Activated CD4-positive, alpha-beta T cell treated with anti-CD3 and anti-CD28 coated beads for 48 hours (primary cell): ENCODE data around the gene FRYL.
"Not testable (repeated sequence)": the region's sequence is repeated elsewhere in the genome, so short reads cannot be mapped to it uniquely, and the experiment has no call there.

Experiments used
- DNase-seq: peaks from one replicate; pipeline ENCODE4 v3.0.0-alpha.2; 2020

Gene FRYL

GRCh38 chr4:48785302-48785701 is 5.2 kb upstream of the FRYL start:
- DNase-seq: no peak

GRCh38 chr4:48781968-48782367 is 1.9 kb upstream of the FRYL start:
- DNase-seq: no peak

- DNase-seq: peak; percentile 57
These were observed 761 bp upstream of the FRYL start for GRCh38 chr4:48780865-48781214.

- peak; percentile 70 for DNase-seq
These were observed 733 bp downstream of the FRYL start for GRCh38 chr4:48779095-48779997.

GRCh38 chr4:48778431-48779094 is 1.5 kb downstream of the FRYL start:
- no peak for DNase-seq

DNA sequence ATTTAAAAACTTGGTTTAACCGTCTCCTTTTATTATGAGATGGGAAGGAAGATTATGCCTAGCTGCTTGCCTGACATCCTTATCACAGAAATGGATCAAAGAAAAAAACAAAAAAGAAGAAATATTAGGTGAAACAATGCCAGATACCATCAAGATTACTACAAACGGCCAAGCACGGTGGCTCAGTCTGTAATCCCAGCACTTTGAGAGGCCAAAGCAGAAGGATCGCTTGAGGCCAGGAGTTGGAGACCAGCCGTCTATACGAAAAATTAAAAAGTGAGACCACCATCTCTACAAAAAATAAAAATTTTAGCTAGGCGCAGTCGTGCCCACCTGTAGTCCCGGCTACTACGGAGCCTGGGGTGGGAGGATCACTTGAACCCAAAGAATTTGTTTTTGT is 2.3 kb downstream of the FRYL start:
- DNase-seq: no peak

DNA sequence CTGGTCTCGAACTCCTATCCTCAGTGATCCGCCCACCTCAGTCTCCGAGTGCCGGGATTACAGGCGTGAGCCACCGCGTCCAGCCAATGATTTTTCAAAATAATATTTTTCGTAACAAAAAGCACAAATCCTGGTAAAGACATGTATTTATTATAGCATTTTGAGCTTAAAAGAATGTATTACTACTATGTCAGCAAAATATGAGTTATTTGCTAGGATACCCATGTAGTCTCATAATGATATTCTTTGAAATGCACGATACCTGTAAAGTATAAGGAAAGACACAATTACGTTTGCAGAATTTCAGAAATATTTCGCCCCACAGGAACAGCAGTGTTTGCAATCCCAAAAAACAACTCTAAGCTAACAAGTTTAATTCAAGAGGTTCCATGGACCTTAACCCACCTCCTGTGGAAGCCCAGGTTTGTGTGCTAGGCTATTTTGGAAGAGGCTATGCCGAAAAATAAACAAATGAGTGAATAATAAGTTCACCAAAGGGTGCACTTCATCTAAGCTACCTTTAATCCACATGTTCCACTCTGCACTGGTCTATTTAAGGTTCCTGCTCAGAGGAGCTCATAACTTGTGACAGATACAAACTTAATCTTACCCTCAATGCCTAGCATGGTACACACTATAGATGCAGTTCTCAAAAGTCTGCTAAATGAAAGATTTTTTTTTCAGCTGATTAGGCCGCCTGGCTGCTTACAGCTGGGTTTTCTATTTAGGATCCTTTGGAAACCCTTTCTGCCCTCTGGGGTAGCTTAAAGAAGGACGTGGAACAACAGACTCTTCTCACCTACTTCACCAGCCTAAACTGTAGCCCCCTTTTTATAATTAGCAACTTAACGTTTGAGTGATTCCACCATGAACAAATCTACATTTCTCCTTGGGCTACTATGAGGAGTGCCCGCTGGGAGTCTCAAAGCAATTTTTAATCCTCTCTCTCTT is 5.0 kb downstream of the FRYL start:
- DNase-seq: no peak

DNA sequence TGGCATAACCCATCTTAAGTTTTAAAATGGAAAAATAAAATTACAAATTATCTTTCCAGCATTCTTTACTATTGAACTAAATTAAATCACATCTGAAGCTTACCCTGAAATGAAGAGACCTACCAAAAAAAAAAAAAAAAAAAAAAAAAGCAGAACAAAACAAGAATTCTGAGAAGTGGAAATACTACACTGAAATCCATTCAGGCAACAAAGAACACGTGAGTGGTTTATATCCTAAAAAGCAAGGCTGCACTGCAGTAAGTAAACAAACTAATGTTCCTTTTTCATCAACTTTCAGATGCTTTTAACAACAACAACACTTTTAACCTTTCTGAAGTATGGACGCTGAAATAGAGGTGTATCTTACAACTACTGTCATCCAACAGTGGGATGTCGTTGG is 7.5 kb downstream of the FRYL start:
- DNase-seq: no peak

- peak; percentile 17 for DNase-seq
These were observed 12.8 kb downstream of the FRYL start for GRCh38 chr4:48767055-48767929.

DNA sequence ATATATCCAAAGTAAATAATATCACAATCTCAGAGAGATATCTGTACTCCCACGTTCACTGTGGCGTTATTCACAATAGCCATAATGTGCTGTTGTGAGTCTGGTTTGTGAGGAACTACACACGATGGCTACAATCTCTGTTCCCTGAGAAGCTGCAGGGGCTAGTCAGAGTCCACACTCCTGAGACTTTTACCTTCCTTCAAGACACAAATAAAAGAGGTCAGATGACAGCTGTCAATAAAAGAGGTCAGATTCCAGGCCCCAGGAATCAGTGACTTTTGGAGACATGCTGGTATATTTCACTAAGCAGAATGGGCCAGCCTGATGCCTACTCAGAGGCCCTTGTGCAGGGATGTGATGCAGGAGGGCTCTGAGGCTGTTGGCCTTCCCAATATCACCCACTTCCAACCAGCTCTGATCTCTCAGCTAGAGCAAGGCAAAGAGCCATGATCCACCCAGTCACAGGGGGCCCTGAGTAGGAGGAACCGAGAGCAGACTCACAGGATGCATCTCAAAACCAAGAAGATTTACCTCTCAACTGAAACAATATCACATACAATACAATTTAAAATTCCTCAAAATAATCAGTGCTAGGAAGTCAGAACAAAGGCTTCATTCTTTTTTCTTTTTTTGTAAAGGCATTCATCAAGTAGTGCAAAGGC is 13.8 kb downstream of the FRYL start:
- peak; percentile 39 for DNase-seq

GRCh38 chr4:48762408-48762807 is 17.7 kb downstream of the FRYL start:
- no peak for DNase-seq

GRCh38 chr4:48761286-48761685 is 18.8 kb downstream of the FRYL start:
- no peak for DNase-seq

DNA sequence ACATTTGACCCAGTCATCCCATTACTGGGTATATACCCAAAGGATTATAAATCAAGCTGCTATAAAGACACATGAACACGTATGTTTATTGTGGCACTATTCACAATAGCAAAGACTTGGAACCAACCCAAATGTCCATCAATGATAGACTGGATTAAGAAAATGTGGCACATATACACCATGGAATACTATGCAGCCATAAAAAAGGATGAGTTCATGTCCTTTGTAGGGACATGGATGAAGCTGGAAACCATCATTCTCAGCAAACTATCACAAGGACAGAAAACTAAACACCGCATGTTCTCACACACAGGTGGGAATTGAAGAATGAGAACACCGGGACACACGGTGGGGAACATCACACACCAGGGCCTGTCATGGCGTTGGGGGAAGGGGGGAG is 21.4 kb downstream of the FRYL start:
- DNase-seq: not testable (repeated sequence)

- no peak for DNase-seq
These were observed 23.3 kb downstream of the FRYL start for GRCh38 chr4:48756689-48757220.

GRCh38 chr4:48755281-48755680 is 24.8 kb downstream of the FRYL start:
- DNase-seq: no peak

DNA sequence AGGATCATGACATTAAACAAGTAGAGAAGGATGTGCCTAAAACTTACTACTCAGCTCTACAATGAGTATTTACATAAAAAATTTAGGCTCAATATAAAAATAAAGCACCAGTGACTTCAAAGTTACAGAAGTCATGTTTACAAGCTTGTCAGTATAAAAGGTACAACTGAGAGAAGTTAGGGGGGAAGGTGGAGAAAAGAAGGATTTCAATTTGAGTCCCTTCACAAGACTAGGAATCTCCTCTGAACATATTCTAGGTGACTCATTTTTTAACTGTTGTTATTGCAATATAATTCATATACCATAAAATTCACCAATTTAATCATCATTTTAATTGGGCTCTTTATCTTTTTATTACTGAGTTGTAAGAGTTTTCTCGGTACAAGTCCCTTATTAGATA is 26.9 kb downstream of the FRYL start:
- DNase-seq: no peak

DNA sequence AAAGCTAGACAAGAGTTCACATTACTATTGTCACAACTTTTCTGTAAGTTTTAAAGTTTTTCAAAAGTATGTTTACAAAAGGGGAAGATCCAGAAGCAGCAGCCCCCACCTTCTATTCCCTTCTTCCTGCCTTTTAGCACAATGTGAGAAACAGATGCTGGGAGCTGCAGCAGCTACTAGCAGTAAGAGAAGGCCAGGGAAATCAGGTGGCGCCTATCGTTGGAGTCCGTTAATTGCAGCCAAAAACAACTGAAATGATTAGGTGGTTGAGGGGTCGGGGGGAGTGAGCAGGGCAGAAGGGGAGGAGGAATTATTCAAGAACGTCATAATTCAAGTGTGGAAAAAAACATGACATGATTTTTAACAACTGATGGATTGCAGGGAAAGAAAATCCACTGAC is 27.4 kb downstream of the FRYL start:
- DNase-seq: no peak

GRCh38 chr4:48752246-48752645 is 27.8 kb downstream of the FRYL start:
- no peak for DNase-seq

- no peak for DNase-seq
These were observed 31.0 kb downstream of the FRYL start for GRCh38 chr4:48748949-48749596.

DNA sequence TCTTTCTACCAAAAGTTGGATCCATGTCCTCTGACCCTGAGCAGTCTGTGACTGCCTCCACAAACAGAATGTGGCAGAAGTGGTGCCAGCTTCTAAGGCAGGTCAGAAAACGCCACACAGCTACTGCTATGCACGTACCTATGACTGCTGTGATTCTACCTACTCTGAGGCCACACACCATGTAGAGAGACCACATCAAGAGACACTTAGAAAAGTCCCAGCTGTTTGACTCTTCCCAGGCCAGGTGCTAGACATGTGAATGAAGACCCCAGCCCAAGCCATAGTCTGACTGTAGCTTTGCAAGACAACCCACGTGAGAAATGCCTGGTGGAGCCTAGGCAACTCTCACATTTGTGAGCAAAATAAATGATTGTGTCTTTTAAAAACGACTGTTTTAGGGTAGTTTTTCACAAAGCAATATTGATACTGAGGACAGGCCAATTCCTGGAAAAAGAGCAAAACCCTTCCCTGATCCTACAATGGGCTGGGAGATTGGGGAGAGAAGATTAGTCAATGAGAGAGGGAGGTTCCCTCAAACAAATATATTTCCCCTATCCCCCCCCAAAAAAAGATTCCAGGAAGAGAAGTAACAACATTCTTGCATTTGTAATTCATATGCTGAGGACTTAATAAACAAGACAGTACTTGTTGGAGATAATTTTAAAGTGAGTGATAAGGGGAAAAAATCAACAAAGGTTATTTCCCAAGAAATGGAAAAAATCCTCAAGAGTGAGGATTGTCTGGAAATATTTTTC is 33.3 kb downstream of the FRYL start:
- DNase-seq: no peak
